Neural progenitor cell (in vitro differentiated cells): Measurements from ENCODE around the gene PRDM5. TPM values are rescaled to one million over a fixed set of nuclear protein-coding genes. Genes with fewer than 3 reads are reported as not detected.

Source experiments
- DNase-seq: peaks from one replicate; pipeline ENCODE4 v3.0.0-alpha.2; 2016; ENCODE audit warnings: low spot score
- H2AFZ ChIP-seq: fragments of 200-600 bp; sonication (generic); replicated peaks from 2 replicates; pipeline ENCODE4 v1.6.1; 2016; ENCODE audit warnings: antibody characterized with exemption
- H3F3A ChIP-seq: fragments of 200-600 bp; sonication (generic); 2 replicates; pipeline ENCODE4 v1.6.1; 2016; ENCODE audit warnings: antibody characterized with exemption, low read depth
- H3K27ac ChIP-seq: fragments of 200-600 bp; sonication (generic); 2 replicates; pipeline ENCODE4 v1.5.1; 2016; ENCODE audit warnings: mild to moderate bottlenecking
- H3K27me3 ChIP-seq: fragments of 200-600 bp; sonication (generic); 2 replicates; pipeline ENCODE4 v1.6.1; 2016; ENCODE audit warnings: mild to moderate bottlenecking, moderate library complexity
- H3K36me3 ChIP-seq: fragments of 200-600 bp; sonication (generic); 2 replicates; pipeline ENCODE4 v1.5.1; 2016
- H3K4me1 ChIP-seq: fragments of 200-600 bp; sonication (generic); 2 replicates; pipeline ENCODE4 v1.6.1; 2016; ENCODE audit warnings: mixed run types
- H3K4me2 ChIP-seq: fragments of 200-600 bp; sonication (generic); 2 replicates; pipeline ENCODE4 v1.6.1; 2016
- H3K4me3 ChIP-seq: fragments of 200-600 bp; sonication (generic); 2 replicates; pipeline ENCODE4 v1.5.1; 2016
- H3K79me2 ChIP-seq: fragments of 200-600 bp; sonication (generic); 2 replicates; pipeline ENCODE4 v1.6.1; 2016; ENCODE audit warnings: low read depth
- H3K9ac ChIP-seq: fragments of 200-600 bp; sonication (generic); 2 replicates; pipeline ENCODE4 v1.6.1; 2016
- H3K9me3 ChIP-seq: fragments of 200-600 bp; sonication (generic); 2 replicates; pipeline ENCODE4 v1.5.1; 2016; ENCODE audit warnings: low read depth
- H4K20me1 ChIP-seq: fragments of 200-600 bp; sonication (generic); 2 replicates; pipeline ENCODE4 v1.6.1; 2016; ENCODE audit warnings: low read depth
- H3K27ac Mint-ChIP-seq: 3 replicates; pipeline ENCODE4 v1.8.0; 2021; ENCODE audit warnings: mixed read lengths
- H3K27me3 Mint-ChIP-seq: 2 replicates; pipeline ENCODE4 v1.8.0; 2022; ENCODE audit warnings: low read depth, mild to moderate bottlenecking, inconsistent platforms, moderate library complexity, mixed read lengths; ENCODE audit not compliant: insufficient read depth
- H3K36me3 Mint-ChIP-seq: 3 replicates; pipeline ENCODE4 v1.8.0; 2021; ENCODE audit warnings: mixed read lengths
- H3K4me1 Mint-ChIP-seq: 3 replicates; pipeline ENCODE4 v1.8.0; 2021; ENCODE audit warnings: mixed read lengths
- H3K4me3 Mint-ChIP-seq: 3 replicates; pipeline ENCODE4 v1.8.0; 2021; ENCODE audit warnings: mild to moderate bottlenecking, moderate library complexity, mixed read lengths
- H3K9me3 Mint-ChIP-seq: 3 replicates; pipeline ENCODE4 v1.8.0; 2020; ENCODE audit warnings: mixed read lengths
- EZH2 ChIP-seq: fragments of 200-600 bp; sonication (generic); IDR thresholded peaks from 2 replicates; pipeline ENCODE4 v1.6.1; 2017; ENCODE audit warnings: antibody characterized with exemption, mild to moderate bottlenecking, moderate library complexity
- EZH2phosphoT487 ChIP-seq: fragments of 200-600 bp; sonication (generic); IDR thresholded peaks from 2 replicates; pipeline ENCODE4 v1.6.1; 2017; ENCODE audit warnings: antibody characterized with exemption
- total RNA-seq: library from RNA; depleted of rRNA; stranded (reverse); fragments of >200 nt; gene quantifications from 2 replicates; pipeline ENCODE4 v1.2.3, GENCODE V29; 2015; ENCODE audit warnings: low replicate concordance
- TF ChIP-seq, protein P1 (sequence below): fragments of 200-600 bp; sonication (generic); IDR thresholded peaks from 2 replicates; pipeline ENCODE4 v1.5.1; 2017; ENCODE audit warnings: antibody characterized with exemption, mild to moderate bottlenecking

Gene PRDM5
- total RNA-seq, 1 donor from 2014 or later = 51.7 TPM

DNA sequence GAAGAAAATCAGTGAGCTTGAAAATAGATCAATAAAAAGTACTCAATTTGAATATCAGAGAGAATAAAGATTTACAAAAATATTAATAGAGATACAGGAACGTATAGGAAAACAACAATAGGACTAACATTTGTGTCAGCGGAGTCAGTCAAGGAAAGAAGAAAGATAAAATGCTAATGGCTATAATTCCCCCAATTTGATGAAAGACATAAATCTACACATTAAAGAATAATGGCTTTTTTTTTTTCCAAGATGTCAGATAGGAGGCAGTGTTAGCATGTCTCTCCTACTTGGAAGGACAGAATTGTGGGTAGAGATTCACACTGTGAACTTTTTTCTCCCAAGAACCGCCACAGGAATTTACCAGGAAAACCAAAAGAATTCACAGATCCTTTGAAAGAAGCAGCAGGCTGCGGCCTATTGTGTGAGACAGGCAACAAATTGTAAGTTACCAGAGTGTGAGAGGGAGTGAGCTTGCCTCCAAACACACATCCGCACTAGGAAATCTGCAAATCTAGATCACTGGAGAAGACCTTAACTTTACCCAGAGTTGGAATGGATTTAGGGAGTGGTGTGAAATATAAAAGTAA is 249.9 kb downstream of the PRDM5 start:
- H3K9me3 ChIP-seq = peaks cover 6% of the 10 kb centered on the region
- Mint-ChIP-seq H3K4me1 (no peaks in the 10 kb centered on the region), H3K9me3 (peaks cover 19% of the 10 kb centered on the region), H3K27ac (no peak overlapping the region), H3K4me3 (no peak overlapping the region), H3K36me3 (no peaks in the 10 kb centered on the region), H3K27me3 (no peaks in the 10 kb centered on the region)
- no peaks in the 10 kb centered on the region for H3F3A ChIP-seq
- no peak overlapping the region for H2AFZ ChIP-seq
- H3K79me2 ChIP-seq = no peaks in the 10 kb centered on the region
- no peaks in the 10 kb centered on the region for H4K20me1 ChIP-seq
- no peaks in the 10 kb centered on the region for H3K27me3 ChIP-seq
- TF ChIP-seq EZH2phosphoT487 (no peak), EZH2 (no peak)
- TF ChIP-seq, protein P1, sequence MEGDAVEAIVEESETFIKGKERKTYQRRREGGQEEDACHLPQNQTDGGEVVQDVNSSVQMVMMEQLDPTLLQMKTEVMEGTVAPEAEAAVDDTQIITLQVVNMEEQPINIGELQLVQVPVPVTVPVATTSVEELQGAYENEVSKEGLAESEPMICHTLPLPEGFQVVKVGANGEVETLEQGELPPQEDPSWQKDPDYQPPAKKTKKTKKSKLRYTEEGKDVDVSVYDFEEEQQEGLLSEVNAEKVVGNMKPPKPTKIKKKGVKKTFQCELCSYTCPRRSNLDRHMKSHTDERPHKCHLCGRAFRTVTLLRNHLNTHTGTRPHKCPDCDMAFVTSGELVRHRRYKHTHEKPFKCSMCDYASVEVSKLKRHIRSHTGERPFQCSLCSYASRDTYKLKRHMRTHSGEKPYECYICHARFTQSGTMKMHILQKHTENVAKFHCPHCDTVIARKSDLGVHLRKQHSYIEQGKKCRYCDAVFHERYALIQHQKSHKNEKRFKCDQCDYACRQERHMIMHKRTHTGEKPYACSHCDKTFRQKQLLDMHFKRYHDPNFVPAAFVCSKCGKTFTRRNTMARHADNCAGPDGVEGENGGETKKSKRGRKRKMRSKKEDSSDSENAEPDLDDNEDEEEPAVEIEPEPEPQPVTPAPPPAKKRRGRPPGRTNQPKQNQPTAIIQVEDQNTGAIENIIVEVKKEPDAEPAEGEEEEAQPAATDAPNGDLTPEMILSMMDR = no peak
- no peak overlapping the region for H3K27ac ChIP-seq
- H3K9ac ChIP-seq = no peak overlapping the region
- peak; percentile 18 for DNase-seq
- H3K36me3 ChIP-seq = no peaks in the 10 kb centered on the region
- H3K4me3 ChIP-seq = no peak overlapping the region
- H3K4me2 ChIP-seq = no peak overlapping the region
- no peaks in the 10 kb centered on the region for H3K4me1 ChIP-seq

- Histone ChIP-seq H3K4me1 (no peaks in the 10 kb centered on the region), H4K20me1 (no peaks in the 10 kb centered on the region), H2AFZ (no peak overlapping the region), H3K79me2 (no peaks in the 10 kb centered on the region), H3K9ac (no peak overlapping the region), H3K4me3 (no peak overlapping the region), H3F3A (no peaks in the 10 kb centered on the region), H3K4me2 (no peak overlapping the region), H3K9me3 (peaks cover 6% of the 10 kb centered on the region), H3K36me3 (no peaks in the 10 kb centered on the region), H3K27me3 (no peaks in the 10 kb centered on the region), H3K27ac (no peak overlapping the region)
- TF ChIP-seq EZH2 = no peak
- no peaks in the 10 kb centered on the region for H3K36me3 Mint-ChIP-seq
- peaks cover 19% of the 10 kb centered on the region for H3K9me3 Mint-ChIP-seq
- no peaks in the 10 kb centered on the region for H3K27me3 Mint-ChIP-seq
- H3K27ac Mint-ChIP-seq = no peak overlapping the region
- no peak overlapping the region for H3K4me3 Mint-ChIP-seq
- no peak for DNase-seq
- H3K4me1 Mint-ChIP-seq = no peaks in the 10 kb centered on the region
Observed at GRCh38 chr4:120672076-120672475, 250.4 kb downstream of the PRDM5 start.

DNA sequence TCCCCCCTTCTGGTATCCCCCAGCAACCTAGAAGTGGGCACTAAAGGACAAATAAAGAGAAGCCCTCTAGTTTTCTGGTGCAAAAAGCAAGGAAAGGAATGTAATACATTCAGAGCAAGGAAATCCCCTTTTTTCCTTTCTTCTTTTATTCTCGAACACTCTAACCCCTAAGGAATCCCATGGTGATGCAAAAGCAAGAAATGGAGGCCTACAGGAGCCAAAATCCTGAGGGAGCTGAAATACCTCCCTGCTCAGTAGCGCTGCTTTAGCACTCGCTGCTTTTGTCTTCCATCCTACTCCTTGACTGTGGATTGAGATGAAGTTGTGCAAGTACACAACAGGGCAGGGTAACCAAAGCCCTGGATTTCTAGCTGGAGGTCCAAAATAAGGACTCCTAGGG is 251.0 kb downstream of the PRDM5 start:
- Mint-ChIP-seq H3K27me3 (no peaks in the 10 kb centered on the region), H3K4me1 (no peaks in the 10 kb centered on the region), H3K9me3 (peaks cover 19% of the 10 kb centered on the region), H3K27ac (no peak overlapping the region), H3K36me3 (no peaks in the 10 kb centered on the region), H3K4me3 (no peak overlapping the region)
- H3K4me2 ChIP-seq = no peak overlapping the region
- no peaks in the 10 kb centered on the region for H3K27me3 ChIP-seq
- no peak overlapping the region for H2AFZ ChIP-seq
- H3K4me1 ChIP-seq = no peaks in the 10 kb centered on the region
- H4K20me1 ChIP-seq = no peaks in the 10 kb centered on the region
- no peak overlapping the region for H3K9ac ChIP-seq
- H3K4me3 ChIP-seq = no peak overlapping the region
- no peak overlapping the region for H3K27ac ChIP-seq
- H3K9me3 ChIP-seq = peaks cover 6% of the 10 kb centered on the region
- no peaks in the 10 kb centered on the region for H3K36me3 ChIP-seq
- TF ChIP-seq, protein P1 = no peak
- TF ChIP-seq EZH2 (no peak), EZH2phosphoT487 (no peak)
- no peaks in the 10 kb centered on the region for H3K79me2 ChIP-seq
- no peaks in the 10 kb centered on the region for H3F3A ChIP-seq
- no peak for DNase-seq

DNA sequence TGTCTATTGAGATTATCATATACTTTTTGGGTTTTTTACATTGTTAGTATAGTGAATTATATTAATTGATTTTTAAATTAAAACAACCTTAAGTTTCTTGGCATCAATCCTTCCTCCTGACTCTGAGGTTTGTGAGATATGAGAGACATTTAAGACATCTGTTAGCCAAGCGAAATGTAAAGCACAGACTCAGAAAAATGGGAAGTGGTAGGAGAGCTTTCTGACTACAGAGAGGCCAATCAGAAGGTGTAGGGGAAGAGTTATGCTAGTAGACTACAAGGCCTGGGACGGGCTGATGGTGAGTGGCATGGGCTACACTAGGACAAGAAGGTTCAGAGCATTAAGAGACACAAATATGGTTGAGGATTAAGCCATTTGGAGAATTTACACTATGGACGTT is 255.4 kb downstream of the PRDM5 start:
- TF ChIP-seq, protein P1 = no peak
- Histone ChIP-seq H3F3A (no peaks in the 10 kb centered on the region), H2AFZ (no peak overlapping the region), H3K9me3 (peaks cover 2% of the 10 kb centered on the region), H3K4me2 (no peak overlapping the region), H3K36me3 (no peaks in the 10 kb centered on the region), H3K79me2 (no peaks in the 10 kb centered on the region), H3K9ac (no peak overlapping the region), H3K4me1 (no peaks in the 10 kb centered on the region), H3K27ac (no peak overlapping the region), H3K27me3 (no peaks in the 10 kb centered on the region), H3K4me3 (no peak overlapping the region), H4K20me1 (no peaks in the 10 kb centered on the region)
- Mint-ChIP-seq H3K4me3 (no peak overlapping the region), H3K27me3 (no peaks in the 10 kb centered on the region), H3K36me3 (no peaks in the 10 kb centered on the region), H3K4me1 (no peaks in the 10 kb centered on the region), H3K9me3 (peaks cover 3% of the 10 kb centered on the region), H3K27ac (no peak overlapping the region)
- no peak for DNase-seq
